Measurements from ENCODE around the gene CLTC. TPM values are rescaled to one million over a fixed set of nuclear protein-coding genes. Genes with fewer than 3 reads are reported as not detected.

The CLTC gene
- total and polyA plus RNA-seq, 10 of the 15 experiments (the other 5 are each of a cell fraction or from before 2014, with no cell fraction given): 77.5 to 188 (median 129) TPM

DNA sequence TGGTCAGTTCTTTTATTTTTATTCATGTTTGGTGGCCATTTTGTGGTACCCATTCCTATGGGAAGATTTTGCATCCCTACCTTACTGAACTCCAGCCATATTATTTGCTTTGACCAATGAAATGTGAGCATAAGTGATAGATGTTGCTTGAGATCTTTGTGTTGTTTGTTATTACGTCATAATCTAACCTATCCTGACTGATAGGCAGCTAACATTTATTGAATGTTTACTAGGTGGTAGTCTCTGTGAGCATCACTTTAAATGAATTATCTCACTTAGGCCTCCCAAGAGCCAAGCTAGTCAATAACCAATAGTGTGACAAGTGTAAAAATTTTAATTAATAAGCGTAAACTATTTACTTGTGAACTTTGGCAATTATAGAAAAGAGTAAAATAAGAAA, 125.3 kb downstream of the CLTC start:
- ChIA-PET POLR2A (interaction anchor here (0.6 to 1.3 kb wide), 2 partner anchors 43 to 119 kb away, joined by 3 to 4 read pairs; no protein-coding TSS in a partner anchor), RAD21 (ENCODE audit: unreplicated experiment) (interaction anchor here (0.8 to 1.8 kb wide), 4 partner anchors 9 to 432 kb away, joined by 3 to 5 read pairs (median 3); no protein-coding TSS in a partner anchor), CTCF (interaction anchor here (1.0 to 6.6 kb wide), 13 partner anchors 8 to 434 kb away, joined by 3 to 49 read pairs (median 4); partner anchors contain the start of genes PTRH2, RNFT1 and VMP1), SMC1A (ENCODE audit: uncharacterized antibody, unreplicated experiment) (interaction anchor here (0.6 to 2.7 kb wide), 11 partner anchors 8 to 346 kb away, joined by 3 to 12 read pairs (median 4); partner anchors contain the start of gene RPS6KB1)
- FAIRE-seq: no peak
- Histone ChIP-seq H3K4me2 (ENCODE audit: control insufficient read depth, insufficient read depth) (no peak overlapping the region), H3K4me3 (no peak overlapping the region), H2AFZ (ENCODE audit: control insufficient read depth, low read depth, low read length) (no peak overlapping the region), H3K4me1 (ENCODE audit: control insufficient read depth, insufficient read depth, low read length) (no peaks in the 10 kb centered on the region), H3K9ac (ENCODE audit: control insufficient read depth, insufficient read depth, low read length) (no peak overlapping the region), H4K20me1 (ENCODE audit: control insufficient read depth, insufficient read depth) (no peaks in the 10 kb centered on the region), H3K9me3 (replicated peaks; ENCODE audit: control insufficient read depth, insufficient read depth, low read length) (no peaks in the 10 kb centered on the region; the same call in 1 of the 3 replicates), H3K27me3 (replicated peaks in 1 of 2; ENCODE audit: control insufficient read depth in 2 of 2, insufficient read depth in 2 of 2, low read length in 1 of 2) (no peaks in the 10 kb centered on the region), H3K36me3 (ENCODE audit: control insufficient read depth in 2 of 2, insufficient read depth in 2 of 2, low read length in 1 of 2) (0 out of 4 replicates have a peak, but pooled peaks cover 0 to 2% of the 10 kb centered on the region in 2 experiments), H3K27ac (ENCODE audit: control insufficient read depth, insufficient read depth) (no peak overlapping the region), H3K79me2 (ENCODE audit: control insufficient read depth, insufficient read depth, low read length) (no peaks in the 10 kb centered on the region)
- WGBS (ENCODE audit: insufficient coverage, insufficient replicate concordance, low lambda C conversion rate, missing lambda C conversion rate): 96% methylated on average over 2 of the region's 2 CpGs
- no peak for ATAC-seq
- DNase-seq (ENCODE audit: low read depth, low spot score): no peak
- no TSS peak for BruUV-seq (replicated peaks)
- TF ChIP-seq HDGF (IDR thresholded peaks at IDR 0.05): no peak
- TF ChIP-seq FOXM1 (IDR thresholded peaks at IDR 0.05; ENCODE audit: low read depth, low read length): no peak
- no peak for TF ChIP-seq STAT1 (conservative IDR thresholded peaks at IDR 0.05)
- no peak for TF ChIP-seq EP300 (IDR thresholded peaks at IDR 0.05; ENCODE audit: borderline replicate concordance in 1 of 2, control insufficient read depth in 1 of 2, low read depth in 2 of 2, low read length in 2 of 2)
- no peak for TF ChIP-seq ZNF24 (IDR thresholded peaks at IDR 0.05)
- TF ChIP-seq, protein P1, sequence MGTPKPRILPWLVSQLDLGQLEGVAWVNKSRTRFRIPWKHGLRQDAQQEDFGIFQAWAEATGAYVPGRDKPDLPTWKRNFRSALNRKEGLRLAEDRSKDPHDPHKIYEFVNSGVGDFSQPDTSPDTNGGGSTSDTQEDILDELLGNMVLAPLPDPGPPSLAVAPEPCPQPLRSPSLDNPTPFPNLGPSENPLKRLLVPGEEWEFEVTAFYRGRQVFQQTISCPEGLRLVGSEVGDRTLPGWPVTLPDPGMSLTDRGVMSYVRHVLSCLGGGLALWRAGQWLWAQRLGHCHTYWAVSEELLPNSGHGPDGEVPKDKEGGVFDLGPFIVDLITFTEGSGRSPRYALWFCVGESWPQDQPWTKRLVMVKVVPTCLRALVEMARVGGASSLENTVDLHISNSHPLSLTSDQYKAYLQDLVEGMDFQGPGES (IDR thresholded peaks at IDR 0.05): no peak
- TF ChIP-seq ETV6 (conservative IDR thresholded peaks at IDR 0.05 in 1 of 2, IDR thresholded peaks at IDR 0.05 in 1 of 2; ENCODE audit: borderline replicate concordance in 1 of 2, low read depth in 1 of 2): no peak
- TF ChIP-seq TARDBP (IDR thresholded peaks at IDR 0.05; ENCODE audit: borderline replicate concordance): no peak
- TF ChIP-seq RUNX3 (IDR thresholded peaks at IDR 0.05; ENCODE audit: low read length): no peak
- TF ChIP-seq STAT3 (IDR thresholded peaks at IDR 0.05; ENCODE audit: low read depth, low read length): no peak
- no peak for TF ChIP-seq SIN3A (IDR thresholded peaks at IDR 0.05; ENCODE audit: low read depth, low read length)
- TF ChIP-seq HDAC2 (IDR thresholded peaks at IDR 0.05): no peak
- in situ Hi-C loops (cut with MboI): loop anchor here (5.0 kb wide), 1 partner anchor 292 kb away; no protein-coding TSS in a partner anchor
- intact Hi-C loops (cut with micrococcal nuclease; ENCODE audit: unreplicated experiment): loop anchor here (10.0 kb wide), 2 partner anchors 290 to 430 kb away; no protein-coding TSS in a partner anchor

Other genes starting within 250 kb of the CLTC start
- gene DHX40, start 54.3 kb upstream of the CLTC start, total RNA-seq (2014; rRNA removed): 13.0 and 16.5 TPM in 2 replicates
- gene DHX40, start 54.3 kb upstream of the CLTC start, total RNA-seq (2014; rRNA removed; fragmentation: Illumina TruSeq; extraction: Trizol): 17.0 and 17.1 TPM in 2 replicates
- 11.0 and 12.6 TPM in 2 replicates for gene DHX40, start 54.3 kb upstream of the CLTC start, total RNA-seq (2021)
- gene DHX40, start 54.3 kb upstream of the CLTC start, polyA plus RNA-seq (2011; rRNA removed): 29.2 and 50.0 TPM in 2 replicates
- 14.8 and 18.5 TPM in 2 replicates for gene DHX40, start 54.3 kb upstream of the CLTC start, polyA plus RNA-seq (2014; fragmentation: Illumina TruSeq; extraction: Trizol)
- 1 to 10 TPM; 4.8 to 5.6 TPM for gene DHX40, start 54.3 kb upstream of the CLTC start, polyA plus RNA-seq (2014; fragmentation: Nextera tagmentation; extraction: Ambion mirVana)
- gene DHX40, start 54.3 kb upstream of the CLTC start, polyA plus RNA-seq (2014; rRNA removed): 11.2 and 13.6 TPM in 2 replicates
- 1 to 10 TPM; 8.0 to 9.1 TPM for gene DHX40, start 54.3 kb upstream of the CLTC start, polyA plus RNA-seq (2016; fragmentation: Nextera tagmentation; extraction: Ambion mirVana)
- 47.0 and 48.7 TPM in 2 replicates for gene PTRH2, start 87.5 kb downstream of the CLTC start, total RNA-seq (2014; rRNA removed)
- 38.3 and 38.8 TPM in 2 replicates for gene PTRH2, start 87.5 kb downstream of the CLTC start, total RNA-seq (2014; rRNA removed; fragmentation: Illumina TruSeq; extraction: Trizol)
- gene PTRH2, start 87.5 kb downstream of the CLTC start, total RNA-seq (2021): 37.7 and 41.7 TPM in 2 replicates
- gene PTRH2, start 87.5 kb downstream of the CLTC start, polyA plus RNA-seq (2011; rRNA removed): 81.6 and 94.8 TPM in 2 replicates
- 73.0 and 84.6 TPM in 2 replicates for gene PTRH2, start 87.5 kb downstream of the CLTC start, polyA plus RNA-seq (2014; fragmentation: Illumina TruSeq; extraction: Trizol)
- gene PTRH2, start 87.5 kb downstream of the CLTC start, polyA plus RNA-seq (2014; fragmentation: Nextera tagmentation; extraction: Ambion mirVana): 100 to 1,000 TPM; 128 to 156 TPM
- gene PTRH2, start 87.5 kb downstream of the CLTC start, polyA plus RNA-seq (2014; rRNA removed): 62.5 and 67.5 TPM in 2 replicates
- gene PTRH2, start 87.5 kb downstream of the CLTC start, polyA plus RNA-seq (2016; fragmentation: Nextera tagmentation; extraction: Ambion mirVana): 10 to 100 TPM; 58.0 to 59.3 TPM
- 135 and 169 TPM in 2 replicates for gene VMP1, start 87.8 kb downstream of the CLTC start, total RNA-seq (2014; rRNA removed)
- gene VMP1, start 87.8 kb downstream of the CLTC start, total RNA-seq (2014; rRNA removed; fragmentation: Illumina TruSeq; extraction: Trizol): 150 and 160 TPM in 2 replicates
- 132 and 139 TPM in 2 replicates for gene VMP1, start 87.8 kb downstream of the CLTC start, total RNA-seq (2021)
- 171 and 218 TPM in 2 replicates for gene VMP1, start 87.8 kb downstream of the CLTC start, polyA plus RNA-seq (2011; rRNA removed)
- 121 and 153 TPM in 2 replicates for gene VMP1, start 87.8 kb downstream of the CLTC start, polyA plus RNA-seq (2014; fragmentation: Illumina TruSeq; extraction: Trizol)
- gene VMP1, start 87.8 kb downstream of the CLTC start, polyA plus RNA-seq (2014; fragmentation: Nextera tagmentation; extraction: Ambion mirVana): 100 to 1,000 TPM; 130 to 199 TPM
- 78.0 and 88.4 TPM in 2 replicates for gene VMP1, start 87.8 kb downstream of the CLTC start, polyA plus RNA-seq (2014; rRNA removed)
- gene VMP1, start 87.8 kb downstream of the CLTC start, polyA plus RNA-seq (2016; fragmentation: Nextera tagmentation; extraction: Ambion mirVana): 100 to 1,000 TPM; 107 to 111 TPM